Activated T-cell treated with anti-CD3 and anti-CD28 coated beads, Interleukin-2, amount 50 U/mL, for 4 hours (primary cell): ENCODE data around the gene KCNIP4. TPM values are rescaled to one million over a fixed set of nuclear protein-coding genes. Genes with fewer than 3 reads are reported as not detected.

Experiments used
- ATAC-seq, 2 donors: fragments of 200-7000 bp; cut with Tn5 transposase; one replicate each; pipeline ENCODE4 v1.10.0; 2021
- DNase-seq: peaks from one replicate; pipeline ENCODE4 v3.0.0-alpha.2; 2020
- H3K27me3 Mint-ChIP-seq: one replicate; pipeline ENCODE4 v1.8.0; 2021; ENCODE audit warnings: low read depth, mixed read lengths
- H3K36me3 Mint-ChIP-seq: one replicate; pipeline ENCODE4 v1.8.0; 2022; ENCODE audit warnings: mixed read lengths; ENCODE audit not compliant: insufficient read depth
- H3K4me1 Mint-ChIP-seq: one replicate; pipeline ENCODE4 v1.8.0; 2021; ENCODE audit warnings: low read depth, mixed read lengths
- H3K4me3 Mint-ChIP-seq: one replicate; pipeline ENCODE4 v1.8.0; 2021; ENCODE audit warnings: mild to moderate bottlenecking, moderate library complexity, mixed read lengths
- H3K9me3 Mint-ChIP-seq: one replicate; pipeline ENCODE4 v1.8.0; 2021; ENCODE audit warnings: mixed read lengths
- total RNA-seq, 3 donors: library from RNA; stranded (reverse); gene quantifications; one replicate each; pipeline ENCODE4 v1.2.1, GENCODE V29; 2021

Gene KCNIP4
- total RNA-seq, 3 donors from 2014 or later: not detected

GRCh38 chr4:21953653-21954052, 5.1 kb upstream of the KCNIP4 start:
- ATAC-seq (no peak), DNase-seq (no peak)
- no peaks in the 10 kb centered on the region for H3K4me1 Mint-ChIP-seq
- H3K27me3 Mint-ChIP-seq: peaks cover 8% of the 10 kb centered on the region
- no peaks in the 10 kb centered on the region for H3K36me3 Mint-ChIP-seq
- H3K4me3 Mint-ChIP-seq: no peak overlapping the region
- peaks cover 8% of the 10 kb centered on the region for H3K9me3 Mint-ChIP-seq

- peaks cover 5% of the 10 kb centered on the region for H3K9me3 Mint-ChIP-seq
- H3K27me3 Mint-ChIP-seq: peaks cover 15% of the 10 kb centered on the region
These were observed 4.0 kb upstream of the KCNIP4 start for GRCh38 chr4:21952549-21952948.

GRCh38 chr4:21949073-21949457, 493 bp upstream of the KCNIP4 start:
- ATAC-seq: peak in 1 of 2 donors; percentile 7
- Mint-ChIP-seq H3K27me3 (peaks cover 23% of the 10 kb centered on the region), H3K4me3 (no peak overlapping the region), H3K36me3 (no peaks in the 10 kb centered on the region), H3K4me1 (no peaks in the 10 kb centered on the region), H3K9me3 (peaks cover 7% of the 10 kb centered on the region)
- DNase-seq: no peak

More at GRCh38 chr4:21952549-21952948, 4.0 kb upstream of the KCNIP4 start:
- no peaks in the 10 kb centered on the region for H3K36me3 Mint-ChIP-seq
- DNase-seq: no peak
- H3K4me3 Mint-ChIP-seq: no peak overlapping the region
- H3K4me1 Mint-ChIP-seq: no peaks in the 10 kb centered on the region
- no peak for ATAC-seq

GRCh38 chr4:21947791-21948346, 703 bp downstream of the KCNIP4 start:
- peaks cover 11% of the 10 kb centered on the region for H3K9me3 Mint-ChIP-seq
- peaks cover 23% of the 10 kb centered on the region for H3K27me3 Mint-ChIP-seq
- no peak overlapping the region for H3K4me3 Mint-ChIP-seq
- ATAC-seq (no peak), DNase-seq (no peak)
- no peaks in the 10 kb centered on the region for H3K4me1 Mint-ChIP-seq
- H3K36me3 Mint-ChIP-seq: no peaks in the 10 kb centered on the region

GRCh38 chr4:21946858-21947257, 1.7 kb downstream of the KCNIP4 start:
- Mint-ChIP-seq H3K4me1 (no peaks in the 10 kb centered on the region), H3K36me3 (no peaks in the 10 kb centered on the region), H3K9me3 (peaks cover 11% of the 10 kb centered on the region), H3K4me3 (no peak overlapping the region), H3K27me3 (peaks cover 23% of the 10 kb centered on the region)
- DNase-seq: no peak
- ATAC-seq: no peak

GRCh38 chr4:21921526-21922180, 26.9 kb downstream of the KCNIP4 start:
- H3K4me3 Mint-ChIP-seq: no peak overlapping the region
- no peaks in the 10 kb centered on the region for H3K27me3 Mint-ChIP-seq
- H3K36me3 Mint-ChIP-seq: no peaks in the 10 kb centered on the region
- no peaks in the 10 kb centered on the region for H3K4me1 Mint-ChIP-seq
- peaks cover 3% of the 10 kb centered on the region for H3K9me3 Mint-ChIP-seq
- ATAC-seq (no peak), DNase-seq (no peak)

- ATAC-seq: no peak
- no peaks in the 10 kb centered on the region for H3K4me1 Mint-ChIP-seq
- H3K36me3 Mint-ChIP-seq: no peaks in the 10 kb centered on the region
- no peaks in the 10 kb centered on the region for H3K27me3 Mint-ChIP-seq
- DNase-seq: no peak
- H3K4me3 Mint-ChIP-seq: no peak overlapping the region
- no peaks in the 10 kb centered on the region for H3K9me3 Mint-ChIP-seq
These were observed 32.8 kb downstream of the KCNIP4 start for GRCh38 chr4:21915761-21916160.

GRCh38 chr4:21901831-21902230, 46.7 kb downstream of the KCNIP4 start:
- no peaks in the 10 kb centered on the region for H3K27me3 Mint-ChIP-seq
- no peaks in the 10 kb centered on the region for H3K4me1 Mint-ChIP-seq
- DNase-seq (no peak), ATAC-seq (no peak)
- no peaks in the 10 kb centered on the region for H3K36me3 Mint-ChIP-seq
- no peak overlapping the region for H3K4me3 Mint-ChIP-seq
- H3K9me3 Mint-ChIP-seq: peaks cover 25% of the 10 kb centered on the region

- DNase-seq (no peak), ATAC-seq (no peak)
- Mint-ChIP-seq H3K27me3 (no peaks in the 10 kb centered on the region), H3K36me3 (no peaks in the 10 kb centered on the region), H3K9me3 (peaks cover 25% of the 10 kb centered on the region), H3K4me1 (no peaks in the 10 kb centered on the region), H3K4me3 (no peak overlapping the region)
These were observed 47.3 kb downstream of the KCNIP4 start for GRCh38 chr4:21901281-21901680.

- no peak overlapping the region for H3K4me3 Mint-ChIP-seq
- H3K4me1 Mint-ChIP-seq: no peaks in the 10 kb centered on the region
- DNase-seq (no peak), ATAC-seq (no peak)
- no peaks in the 10 kb centered on the region for H3K27me3 Mint-ChIP-seq
- H3K9me3 Mint-ChIP-seq: peaks cover 22% of the 10 kb centered on the region
- no peaks in the 10 kb centered on the region for H3K36me3 Mint-ChIP-seq
These were observed 48.4 kb downstream of the KCNIP4 start for GRCh38 chr4:21900211-21900610.

- Mint-ChIP-seq H3K27me3 (no peaks in the 10 kb centered on the region), H3K36me3 (no peaks in the 10 kb centered on the region), H3K4me3 (no peak overlapping the region), H3K9me3 (peaks cover 22% of the 10 kb centered on the region), H3K4me1 (no peaks in the 10 kb centered on the region)
- ATAC-seq (no peak), DNase-seq (no peak)
These were observed 50.5 kb downstream of the KCNIP4 start for GRCh38 chr4:21898101-21898500.

GRCh38 chr4:21896767-21897166, 51.8 kb downstream of the KCNIP4 start:
- H3K4me1 Mint-ChIP-seq: no peaks in the 10 kb centered on the region
- DNase-seq: no peak
- ATAC-seq: no peak
- peaks cover 20% of the 10 kb centered on the region for H3K9me3 Mint-ChIP-seq
- H3K27me3 Mint-ChIP-seq: no peaks in the 10 kb centered on the region
- no peaks in the 10 kb centered on the region for H3K36me3 Mint-ChIP-seq
- no peak overlapping the region for H3K4me3 Mint-ChIP-seq

- H3K4me1 Mint-ChIP-seq: no peaks in the 10 kb centered on the region
- peaks cover 10% of the 10 kb centered on the region for H3K9me3 Mint-ChIP-seq
- no peak overlapping the region for H3K4me3 Mint-ChIP-seq
- no peaks in the 10 kb centered on the region for H3K36me3 Mint-ChIP-seq
- H3K27me3 Mint-ChIP-seq: no peaks in the 10 kb centered on the region
- no peak for DNase-seq
- no peak for ATAC-seq
These were observed 55.4 kb downstream of the KCNIP4 start for GRCh38 chr4:21893136-21893535.

GRCh38 chr4:21890231-21890630, 58.3 kb downstream of the KCNIP4 start:
- Mint-ChIP-seq H3K4me1 (no peaks in the 10 kb centered on the region), H3K36me3 (no peaks in the 10 kb centered on the region), H3K27me3 (no peaks in the 10 kb centered on the region), H3K9me3 (no peaks in the 10 kb centered on the region), H3K4me3 (no peak overlapping the region)
- DNase-seq (no peak), ATAC-seq (no peak)

- Mint-ChIP-seq H3K9me3 (no peaks in the 10 kb centered on the region), H3K36me3 (no peaks in the 10 kb centered on the region), H3K4me1 (no peaks in the 10 kb centered on the region), H3K27me3 (no peaks in the 10 kb centered on the region), H3K4me3 (no peak overlapping the region)
- DNase-seq (no peak), ATAC-seq (peak; percentile 66 to 80)
These were observed 60.2 kb downstream of the KCNIP4 start for GRCh38 chr4:21888195-21888976.
